CD14-positive monocyte (primary cell): ENCODE data around the gene MAML3. TPM values are rescaled to one million over a fixed set of nuclear protein-coding genes. Genes with fewer than 3 reads are reported as not detected.

ENCODE experiments used
- DNase-seq, 3 donors: peaks; one replicate each; pipeline ENCODE4 v3.0.0-alpha.2; 2011 to 2022
- H2AFZ ChIP-seq: 2 replicates; pipeline ENCODE4 v1.6.0; 2012; ENCODE audit warnings: mild to moderate bottlenecking, low read depth, low read length, inconsistent platforms; ENCODE audit not compliant: insufficient read depth, poor library complexity, severe bottlenecking
- H3K27ac ChIP-seq, 2 donors: 1 replicate in 1 of 2; 2 replicates in 1 of 2; pipeline ENCODE4 v1.5.1; 2012 to 2013; ENCODE audit warnings: low read length in 2 of 2, control low read depth in 1 of 2, inconsistent platforms in 1 of 2, low read depth in 1 of 2, mild to moderate bottlenecking in 1 of 2
- H3K27me3 ChIP-seq, 2 donors: one replicate each; pipeline versions ENCODE4 v1.6.0 to v1.6.1; 2011 to 2013; ENCODE audit warnings: low read length in 2 of 2; ENCODE audit not compliant: control insufficient read depth in 2 of 2, insufficient read depth in 2 of 2
- H3K36me3 ChIP-seq, 2 donors: replicated peaks in 1 of 2; 1 replicate in 1 of 2; 2 replicates in 1 of 2; pipeline versions ENCODE4 v1.5.1 to v1.6.1; 2012 to 2013; ENCODE audit warnings: low read length in 2 of 2, control low read depth in 1 of 2, inconsistent platforms in 1 of 2, mild to moderate bottlenecking in 1 of 2; ENCODE audit not compliant: insufficient read depth in 2 of 2, control insufficient read depth in 1 of 2
- H3K4me1 ChIP-seq, 2 donors: 1 replicate in 1 of 2; 2 replicates in 1 of 2; pipeline versions ENCODE4 v1.5.1 to v1.6.1; 2012 to 2013; ENCODE audit warnings: low read length in 2 of 2, control low read depth in 1 of 2, inconsistent platforms in 1 of 2, mild to moderate bottlenecking in 1 of 2, moderate library complexity in 1 of 2; ENCODE audit not compliant: insufficient read depth in 2 of 2, control insufficient read depth in 1 of 2
- H3K4me2 ChIP-seq: replicated peaks from 2 replicates; pipeline ENCODE3; 2012; ENCODE audit warnings: low read length, moderate library complexity, mild to moderate bottlenecking; ENCODE audit not compliant: poor library complexity, severe bottlenecking; ENCODE audit errors: extremely low read depth
- H3K4me3 ChIP-seq, 3 experiments: fragments of 200-600 bp in 1 of 3; sonication (generic) in 1 of 3; replicated peaks in 1 of 3; 1 replicate in 2 of 3; 2 replicates in 1 of 3; pipeline ENCODE4 v1.5.1; 2011 to 2013; ENCODE audit warnings: low read length in 3 of 3, mild to moderate bottlenecking in 3 of 3, control low read depth in 2 of 3, low read depth in 2 of 3, inconsistent platforms in 1 of 3, moderate library complexity in 1 of 3
- H3K79me2 ChIP-seq: 2 replicates; pipeline ENCODE4 v1.6.0; 2012; ENCODE audit warnings: mild to moderate bottlenecking, control low read depth, inconsistent platforms, low read length, moderate library complexity; ENCODE audit not compliant: insufficient read depth
- H3K9ac ChIP-seq: 2 replicates; pipeline ENCODE4 v1.6.0; 2017; ENCODE audit warnings: low read length, mild to moderate bottlenecking; ENCODE audit not compliant: insufficient read depth, poor library complexity, severe bottlenecking
- H3K9me3 ChIP-seq, 2 donors: replicated peaks in 1 of 2; 1 replicate in 1 of 2; 2 replicates in 1 of 2; pipeline versions ENCODE4 v1.5.1 to v1.6.1; 2012 to 2013; ENCODE audit warnings: low read length in 2 of 2, control low read depth in 1 of 2; ENCODE audit not compliant: control insufficient read depth in 1 of 2, insufficient read depth in 1 of 2
- H4K20me1 ChIP-seq: 2 replicates; pipeline ENCODE4 v1.6.0; 2012; ENCODE audit warnings: mild to moderate bottlenecking, low read length, control low read depth, moderate library complexity; ENCODE audit not compliant: insufficient read depth
- H3K27ac Mint-ChIP-seq, 7 donors: one replicate each; pipeline ENCODE4 v1.8.0; 2020; ENCODE audit warnings: mild to moderate bottlenecking in 7 of 7, mixed read lengths in 7 of 7, moderate library complexity in 6 of 7, inconsistent platforms in 2 of 7
- H3K27me3 Mint-ChIP-seq, 3 donors: one replicate each; pipeline ENCODE4 v1.8.0; 2021 to 2022; ENCODE audit warnings: low read depth in 3 of 3, mild to moderate bottlenecking in 3 of 3, mixed read lengths in 3 of 3, moderate library complexity in 3 of 3, inconsistent platforms in 1 of 3
- H3K36me3 Mint-ChIP-seq, 2 donors: one replicate each; pipeline ENCODE4 v1.8.0; 2020; ENCODE audit warnings: mixed read lengths in 2 of 2, inconsistent platforms in 1 of 2, mild to moderate bottlenecking in 1 of 2
- H3K4me1 Mint-ChIP-seq: one replicate; pipeline ENCODE4 v1.8.0; 2020; ENCODE audit warnings: mild to moderate bottlenecking, mixed read lengths
- H3K4me3 Mint-ChIP-seq, 2 donors: one replicate each; pipeline ENCODE4 v1.8.0; 2020; ENCODE audit warnings: mild to moderate bottlenecking in 2 of 2, mixed read lengths in 2 of 2, moderate library complexity in 1 of 2
- H3K9me3 Mint-ChIP-seq, 7 donors: one replicate each; pipeline ENCODE4 v1.8.0; 2020 to 2022; ENCODE audit warnings: mixed read lengths in 7 of 7, mild to moderate bottlenecking in 6 of 7, moderate library complexity in 6 of 7, inconsistent platforms in 2 of 7
- CTCF ChIP-seq: fragments of 200-600 bp; IDR thresholded peaks from one replicate; pipeline ENCODE4 v1.8.0; 2022; ENCODE audit warnings: antibody characterized with exemption, mild to moderate bottlenecking
- WGBS: methylation state at CpG from one replicate; pipeline ENCODE4 v1.1.5; 2013; ENCODE audit warnings: missing lambda C conversion rate; ENCODE audit not compliant: insufficient coverage; 5-methylcytosine and 5-hydroxymethylcytosine counted together
- intact Hi-C, 2 donors: fragments of 100-400 bp; cut with micrococcal nuclease; formaldehyde crosslinking; loops; one replicate each; pipeline versions ENCODE4 v1.15.0 to v1.15.1; 2023
- polyA plus RNA-seq, 3 donors: library from polyadenylated mRNA; depleted of rRNA in 1 of 3; unstranded in 2 of 3; stranded (reverse) in 1 of 3; fragments of 300-500 nt in 2 of 3; fragments of >200 nt in 1 of 3; fragmentation: Illumina TruSeq in 2 of 3; gene quantifications; 1 replicate in 2 of 3; 2 replicates in 1 of 3; pipeline ENCODE4 v1.2.3, GENCODE V29; 2012 to 2021

MAML3 gene
- polyA plus RNA-seq, 3 donors: 1.5 to 6.5 (median 2.3) TPM

GRCh38 chr4:140157341-140157740 lies 3.4 kb upstream of the MAML3 start:
- Mint-ChIP-seq H3K27ac (peak overlapping the region in 6 of 7 donors; percentile 54 to 97 (median 93)), H3K4me1 (peaks cover 33% of the 10 kb centered on the region), H3K4me3 (no peak overlapping the region), H3K36me3 (peaks cover 0 to 3% of the 10 kb centered on the region in 2 donors), H3K9me3 (peaks cover 0 to 9% (median 0%) of the 10 kb centered on the region in 7 donors), H3K27me3 (peaks cover 0 to 1% (median 0%) of the 10 kb centered on the region in 3 donors)
- H3K9me3 ChIP-seq: peaks cover 0 to 4% of the 10 kb centered on the region in 2 donors
- H4K20me1 ChIP-seq: no peaks in the 10 kb centered on the region
- H3K36me3 ChIP-seq: no peaks in the 10 kb centered on the region
- TF ChIP-seq CTCF: no peak
- DNase-seq: no peak
- peaks cover 13% of the 10 kb centered on the region for H3K79me2 ChIP-seq
- H3K4me1 ChIP-seq: peaks cover 35 to 45% of the 10 kb centered on the region in 2 donors
- H3K27me3 ChIP-seq: no peaks in the 10 kb centered on the region
- H3K9ac ChIP-seq: no peak overlapping the region
- H3K27ac ChIP-seq: peak overlapping the region in 1 of 2 donors; percentile 75
- no peak overlapping the region for H3K4me3 ChIP-seq
- H3K4me2 ChIP-seq: no peak overlapping the region
- H2AFZ ChIP-seq: no peak overlapping the region
- WGBS: no CpG with 5 or more reads among the region's 2 CpGs
- intact Hi-C loops: no loop called here

- peak; percentile 60 to 86 (median 79) for DNase-seq
- no peaks in the 10 kb centered on the region for H3K9me3 ChIP-seq
- H3K4me1 ChIP-seq: peaks cover 35 to 43% of the 10 kb centered on the region in 2 donors
- H3K27ac Mint-ChIP-seq: peak overlapping the region; percentile 79 to 97 (median 94)
- H3K27me3 ChIP-seq: no peaks in the 10 kb centered on the region
- no peaks in the 10 kb centered on the region for H4K20me1 ChIP-seq
- 8% methylated on average over 2 of the region's 4 CpGs for WGBS
- H3K9me3 Mint-ChIP-seq: peaks cover 0 to 3% (median 0%) of the 10 kb centered on the region in 7 donors
- peaks cover 0 to 1% (median 0%) of the 10 kb centered on the region in 3 donors for H3K27me3 Mint-ChIP-seq
- H2AFZ ChIP-seq: no peak overlapping the region
- no peaks in the 10 kb centered on the region for H3K36me3 ChIP-seq
- peak overlapping the region; percentile 58 for H3K4me2 ChIP-seq
- H3K27ac ChIP-seq: peak overlapping the region; percentile 23 to 75
- no peak for TF ChIP-seq CTCF
- peak overlapping the region in 1 of 3 experiments; percentile 33 for H3K4me3 ChIP-seq
- peaks cover 32% of the 10 kb centered on the region for H3K4me1 Mint-ChIP-seq
- peak overlapping the region; percentile 13 for H3K9ac ChIP-seq
- H3K36me3 Mint-ChIP-seq: peaks cover 0 to 3% of the 10 kb centered on the region in 2 donors
- H3K79me2 ChIP-seq: peaks cover 20% of the 10 kb centered on the region
- intact Hi-C loops: no loop called here
- peak overlapping the region; percentile 11 to 68 for H3K4me3 Mint-ChIP-seq
Measured at GRCh38 chr4:140156529-140157171, 2.7 kb upstream of the MAML3 start.
